Uterus (tissue), 4 donors: ENCODE measurements around the gene KCNIP1. TPM values are rescaled to one million over a fixed set of nuclear protein-coding genes. Genes with fewer than 3 reads are reported as not detected.

Source experiments
- DNase-seq, 2 donors: peaks; one replicate each; pipeline ENCODE4 v3.0.0-alpha.2; 2019 to 2020
- H3K27ac ChIP-seq, 2 donors: fragments of 200-600 bp; sonication (generic); 1 replicate in 1 of 2; 2 replicates in 1 of 2; pipeline ENCODE4 v1.5.1; 2016 to 2018
- H3K27me3 ChIP-seq, 2 donors: fragments of 200-600 bp; sonication (generic); one replicate each; pipeline ENCODE4 v1.5.1; 2018 to 2019; ENCODE audit warnings: control low read depth in 1 of 2
- H3K36me3 ChIP-seq, 2 donors: fragments of 200-600 bp; sonication (generic); one replicate each; pipeline ENCODE4 v1.5.1; 2019; ENCODE audit warnings: control low read depth in 1 of 2
- H3K4me1 ChIP-seq, 2 donors: fragments of 200-600 bp; sonication (generic); one replicate each; pipeline ENCODE4 v1.5.1; 2018 to 2019; ENCODE audit warnings: control low read depth in 1 of 2
- H3K4me3 ChIP-seq, 2 donors: fragments of 200-600 bp; sonication (generic); 1 replicate in 1 of 2; 2 replicates in 1 of 2; pipeline ENCODE4 v1.5.1; 2018 to 2019; ENCODE audit warnings: mild to moderate bottlenecking in 1 of 2
- H3K9me3 ChIP-seq, 2 donors: fragments of 200-600 bp; sonication (generic); one replicate each; pipeline ENCODE4 v1.5.1; 2019; ENCODE audit warnings: control low read depth in 1 of 2
- CTCF ChIP-seq, 4 experiments: fragments of 200-600 bp in 2 of 4; fragments of 450-650 bp in 2 of 4; sonication (generic) in 2 of 4; IDR thresholded peaks; one replicate each; pipeline ENCODE4 v1.5.1; 2016 to 2019; ENCODE audit warnings: antibody characterized with exemption in 4 of 4, mild to moderate bottlenecking in 2 of 4, moderate library complexity in 1 of 4
- POLR2A ChIP-seq, 2 donors: fragments of 450-650 bp; IDR thresholded peaks; one replicate each; pipeline ENCODE4 v1.6.1; 2016; ENCODE audit warnings: antibody characterized with exemption in 2 of 2, mild to moderate bottlenecking in 1 of 2, moderate library complexity in 1 of 2
- intact Hi-C: fragments of 100-400 bp; cut with DNase I; formaldehyde crosslinking; loops from one replicate; pipeline ENCODE4 v1.15.1; 2023; ENCODE audit warnings: low total_unique reads
- total RNA-seq, 4 donors: library from RNA; depleted of rRNA in 3 of 4; stranded (reverse); fragments of >200 nt in 3 of 4; gene quantifications; one replicate each; pipeline versions ENCODE4 v1.1.0 to v1.2.4, GENCODE V29; 2014 to 2023
- donor health status: DM: yes; HTN: yes; CAD: no.

The KCNIP1 gene
- total RNA-seq, 4 donors from 2014 or later: 1.3 to 7.0 (median 3.9) TPM

GRCh38 chr5:170473642-170474041 lies 30.2 kb upstream of the KCNIP1 start:
- H3K36me3 ChIP-seq: no peaks in the 10 kb centered on the region
- intact Hi-C loops: no loop called here
- no peaks in the 10 kb centered on the region for H3K27me3 ChIP-seq
- no peak for DNase-seq
- no peaks in the 10 kb centered on the region for H3K9me3 ChIP-seq
- H3K4me3 ChIP-seq: no peak overlapping the region
- TF ChIP-seq POLR2A (IDR thresholded peaks at IDR 0.05) (no peak), CTCF (IDR thresholded peaks at IDR 0.05) (no peak)
- H3K4me1 ChIP-seq: no peaks in the 10 kb centered on the region
- H3K27ac ChIP-seq: no peak overlapping the region

- TF ChIP-seq CTCF (IDR thresholded peaks at IDR 0.05): no peak
- TF ChIP-seq POLR2A (IDR thresholded peaks at IDR 0.05): no peak
- no peak for DNase-seq
- Histone ChIP-seq H3K27ac (no peak overlapping the region), H3K4me1 (no peaks in the 10 kb centered on the region), H3K36me3 (no peaks in the 10 kb centered on the region), H3K9me3 (no peaks in the 10 kb centered on the region), H3K27me3 (no peaks in the 10 kb centered on the region), H3K4me3 (no peak overlapping the region)
- intact Hi-C loops: no loop called here
Observed at GRCh38 chr5:170474489-170475274, 29.1 kb upstream of the KCNIP1 start.

- Histone ChIP-seq H3K4me3 (no peak overlapping the region), H3K27me3 (no peaks in the 10 kb centered on the region), H3K27ac (no peak overlapping the region), H3K36me3 (no peaks in the 10 kb centered on the region), H3K9me3 (no peaks in the 10 kb centered on the region), H3K4me1 (no peaks in the 10 kb centered on the region)
- no peak for DNase-seq
- no peak for TF ChIP-seq CTCF (IDR thresholded peaks at IDR 0.05)
- no peak for TF ChIP-seq POLR2A (IDR thresholded peaks at IDR 0.05)
- intact Hi-C loops: no loop called here
Observed at GRCh38 chr5:170475294-170476000, 28.4 kb upstream of the KCNIP1 start.

- no peaks in the 10 kb centered on the region for H3K9me3 ChIP-seq
- H3K27ac ChIP-seq: no peak overlapping the region
- DNase-seq: no peak
- H3K4me1 ChIP-seq: no peaks in the 10 kb centered on the region
- H3K4me3 ChIP-seq: no peak overlapping the region
- TF ChIP-seq CTCF (IDR thresholded peaks at IDR 0.05): no peak
- no peak for TF ChIP-seq POLR2A (IDR thresholded peaks at IDR 0.05)
- intact Hi-C loops: no loop called here
- no peaks in the 10 kb centered on the region for H3K36me3 ChIP-seq
- no peaks in the 10 kb centered on the region for H3K27me3 ChIP-seq
Observed at GRCh38 chr5:170476704-170477103, 27.1 kb upstream of the KCNIP1 start.

- intact Hi-C loops: no loop called here
- Histone ChIP-seq H3K27ac (no peak overlapping the region), H3K4me1 (no peaks in the 10 kb centered on the region), H3K9me3 (no peaks in the 10 kb centered on the region), H3K27me3 (no peaks in the 10 kb centered on the region), H3K36me3 (no peaks in the 10 kb centered on the region), H3K4me3 (no peak overlapping the region)
- DNase-seq: no peak
- TF ChIP-seq POLR2A (IDR thresholded peaks at IDR 0.05): no peak
Observed at GRCh38 chr5:170477906-170478305, 25.9 kb upstream of the KCNIP1 start.
